Measurements from ENCODE around the gene SLC27A2.

SLC27A2 gene

GRCh38 chr15:50280271-50280670 lies 98.3 kb downstream of the SLC27A2 start:
- no peak for DNase-seq
- H3K27me3 ChIP-seq (replicated peaks; ENCODE audit: control insufficient read depth, insufficient read depth, low read length, poor library complexity, severe bottlenecking), result no peaks in the 10 kb centered on the region
- no peak overlapping the region for H3K4me3 ChIP-seq (ENCODE audit: insufficient read depth, low read depth, low read length, poor library complexity, severe bottlenecking)
- H3K27ac ChIP-seq (ENCODE audit: insufficient read depth, low read length, poor library complexity, severe bottlenecking), result no peak overlapping the region
- no peaks in the 10 kb centered on the region for H3K4me1 ChIP-seq (ENCODE audit: control insufficient read depth, insufficient read depth, low read length, poor library complexity, severe bottlenecking)
- H3K9me3 ChIP-seq (ENCODE audit: control insufficient read depth, low read length), result no peaks in the 10 kb centered on the region
- peaks cover 7% of the 10 kb centered on the region for H3K36me3 ChIP-seq (ENCODE audit: control insufficient read depth, insufficient read depth, low read length)

- Histone ChIP-seq H3K4me1 (ENCODE audit: control insufficient read depth, insufficient read depth, low read length, poor library complexity, severe bottlenecking) (no peaks in the 10 kb centered on the region), H3K27me3 (replicated peaks; ENCODE audit: control insufficient read depth, insufficient read depth, low read length, poor library complexity, severe bottlenecking) (no peaks in the 10 kb centered on the region), H3K27ac (ENCODE audit: insufficient read depth, low read length, poor library complexity, severe bottlenecking) (no peak overlapping the region), H3K9me3 (ENCODE audit: control insufficient read depth, low read length) (no peaks in the 10 kb centered on the region), H3K36me3 (ENCODE audit: control insufficient read depth, insufficient read depth, low read length) (peaks cover 13% of the 10 kb centered on the region), H3K4me3 (ENCODE audit: insufficient read depth, low read depth, low read length, poor library complexity, severe bottlenecking) (no peak overlapping the region)
- no peak for DNase-seq
Observed at GRCh38 chr15:50281427-50281826, 99.4 kb downstream of the SLC27A2 start.

Data from effector memory CD4-positive, alpha-beta T cell (primary cell).